B cell (primary cell): Measurements from ENCODE around the gene LZIC.

Source experiments
- EZH2 ChIP-seq: IDR thresholded peaks from 2 replicates; pipeline ENCODE4 v1.6.1; 2012; ENCODE audit warnings: borderline replicate concordance, low read depth, mild to moderate bottlenecking, moderate library complexity, low read length; ENCODE audit not compliant: insufficient read depth, poor library complexity, severe bottlenecking
- TF ChIP-seq, protein P1 (sequence below): fragments of 200-600 bp; IDR thresholded peaks from one replicate; pipeline ENCODE4 v1.8.0; 2022; ENCODE audit warnings: antibody characterized with exemption, mild to moderate bottlenecking

DNA sequence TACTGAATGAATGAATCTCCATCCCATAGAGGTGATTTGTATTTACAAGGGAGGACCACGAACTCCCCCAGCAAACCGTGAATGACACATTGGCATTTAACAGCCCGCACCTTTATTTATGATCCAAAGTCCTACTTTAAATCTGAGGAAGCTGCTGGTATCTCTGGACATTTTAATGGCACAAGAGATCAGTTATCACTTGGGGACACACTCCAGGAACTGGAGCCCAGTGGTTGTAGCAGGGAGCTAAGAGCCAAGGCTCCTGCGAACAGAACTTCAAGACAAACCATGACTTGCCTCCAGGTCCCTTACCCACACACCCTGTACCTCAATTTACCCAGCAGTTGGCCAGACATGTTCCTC is 34.3 kb downstream of the LZIC start:
- TF ChIP-seq EZH2: no peak
- TF ChIP-seq, protein P1, sequence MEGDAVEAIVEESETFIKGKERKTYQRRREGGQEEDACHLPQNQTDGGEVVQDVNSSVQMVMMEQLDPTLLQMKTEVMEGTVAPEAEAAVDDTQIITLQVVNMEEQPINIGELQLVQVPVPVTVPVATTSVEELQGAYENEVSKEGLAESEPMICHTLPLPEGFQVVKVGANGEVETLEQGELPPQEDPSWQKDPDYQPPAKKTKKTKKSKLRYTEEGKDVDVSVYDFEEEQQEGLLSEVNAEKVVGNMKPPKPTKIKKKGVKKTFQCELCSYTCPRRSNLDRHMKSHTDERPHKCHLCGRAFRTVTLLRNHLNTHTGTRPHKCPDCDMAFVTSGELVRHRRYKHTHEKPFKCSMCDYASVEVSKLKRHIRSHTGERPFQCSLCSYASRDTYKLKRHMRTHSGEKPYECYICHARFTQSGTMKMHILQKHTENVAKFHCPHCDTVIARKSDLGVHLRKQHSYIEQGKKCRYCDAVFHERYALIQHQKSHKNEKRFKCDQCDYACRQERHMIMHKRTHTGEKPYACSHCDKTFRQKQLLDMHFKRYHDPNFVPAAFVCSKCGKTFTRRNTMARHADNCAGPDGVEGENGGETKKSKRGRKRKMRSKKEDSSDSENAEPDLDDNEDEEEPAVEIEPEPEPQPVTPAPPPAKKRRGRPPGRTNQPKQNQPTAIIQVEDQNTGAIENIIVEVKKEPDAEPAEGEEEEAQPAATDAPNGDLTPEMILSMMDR: no peak
